ENCODE measurements around the gene CCDC24. TPM values are rescaled to one million over a fixed set of nuclear protein-coding genes. Genes with fewer than 3 reads are reported as not detected.

CCDC24 gene
- polyA plus RNA-seq, 2 of the 4 experiments (the other 2 are of a cell fraction), result 2.0 to 10.2 TPM

DNA sequence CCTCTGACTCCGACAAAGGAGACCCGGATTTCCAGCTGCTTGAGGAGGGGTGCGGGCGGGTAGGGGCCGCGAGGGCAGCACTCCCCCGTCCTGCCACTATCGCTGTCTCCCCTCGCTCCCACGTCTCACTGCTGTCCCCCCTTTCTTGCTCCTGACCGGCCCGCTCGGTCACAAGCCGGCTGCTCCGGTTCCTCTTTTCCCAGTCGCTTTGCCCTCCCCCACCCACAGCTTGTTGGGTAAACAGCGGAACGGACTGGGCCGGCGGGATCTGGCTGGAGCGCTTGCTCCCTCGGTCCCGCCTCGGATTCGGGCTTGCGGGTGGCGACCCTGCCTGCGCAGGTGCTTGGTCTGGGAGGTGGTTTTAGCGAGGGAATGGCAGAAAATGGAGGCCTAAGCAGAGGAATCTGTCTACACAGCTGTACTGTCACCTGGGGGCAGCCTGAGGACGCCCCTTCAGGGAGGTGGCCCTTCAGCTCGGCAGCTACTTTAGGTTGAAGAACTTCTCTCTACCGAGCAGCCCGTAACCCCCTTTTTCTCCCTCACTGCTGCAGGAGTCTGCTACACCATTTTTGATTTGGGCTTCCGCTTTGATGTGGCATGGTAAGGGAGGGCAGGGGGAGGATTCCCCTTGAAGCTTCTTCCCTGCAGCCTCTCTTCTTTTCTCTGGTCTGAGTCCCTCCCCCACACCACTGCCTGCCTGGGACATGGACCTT is 16.0 kb upstream of the CCDC24 start:
- POLR2A ChIA-PET, result interaction anchor here (1.5 kb wide), 1 partner anchor 325 kb away, joined by 5 read pairs; the partner anchor contains the start of gene KDM4A
- WGBS (ENCODE audit: missing lambda C conversion rate), result 10% methylated on average over 9 of the region's 34 CpGs
- CTCF ChIA-PET, result interaction anchor here (0.9 to 3.1 kb wide), 9 partner anchors 14 to 212 kb away, joined by 3 to 15 read pairs (median 4); no protein-coding TSS in a partner anchor
- Histone ChIP-seq H3K27ac (peak overlapping the region; percentile 94 to 95), H3K9me3 (no peaks in the 10 kb centered on the region), H3K4me3 (peak overlapping the region; percentile 95), H3K4me1 (peaks cover 39% of the 10 kb centered on the region; the same call in 2 of the 3 replicates), H3K4me2 (peak overlapping the region; percentile 79)
- peak; percentile 3 to 13; a peak in 4 of 6 replicates for ATAC-seq
- DNase-seq (ENCODE audit: low read depth in 1 of 2, low spot score in 1 of 2), result no peak
- TF ChIP-seq JUNB (IDR thresholded peaks at IDR 0.05) (no peak), PHF8 (IDR thresholded peaks at IDR 0.05; ENCODE audit: borderline replicate concordance, low read depth) (no peak), FOSL2 (IDR thresholded peaks at IDR 0.05) (no peak), FOSL2 (CRISPR knock-in tag; IDR thresholded peaks at IDR 0.05) (no peak), ZSCAN20 (CRISPR knock-in tag; IDR thresholded peaks at IDR 0.05) (no peak), EHMT2 (IDR thresholded peaks at IDR 0.05; ENCODE audit: low read depth) (no peak), ZNF302 (CRISPR knock-in tag; IDR thresholded peaks at IDR 0.05) (no peak), HOXB5 (CRISPR knock-in tag; IDR thresholded peaks at IDR 0.05) (no peak), NFE2L2 (conservative IDR thresholded peaks at IDR 0.05; ENCODE audit: low read length) (no peak), NPAS2 (CRISPR knock-in tag; IDR thresholded peaks at IDR 0.05; ENCODE audit: borderline replicate concordance) (no peak), SREBF2 (IDR thresholded peaks at IDR 0.05) (no peak), KDM5A (IDR thresholded peaks at IDR 0.05) (no peak), EP300 (IDR thresholded peaks at IDR 0.05) (no peak), CBX8 (IDR thresholded peaks at IDR 0.05) (no peak), FOXS1 (CRISPR knock-in tag; IDR thresholded peaks at IDR 0.05) (no peak)
- TF ChIP-seq, protein P1, sequence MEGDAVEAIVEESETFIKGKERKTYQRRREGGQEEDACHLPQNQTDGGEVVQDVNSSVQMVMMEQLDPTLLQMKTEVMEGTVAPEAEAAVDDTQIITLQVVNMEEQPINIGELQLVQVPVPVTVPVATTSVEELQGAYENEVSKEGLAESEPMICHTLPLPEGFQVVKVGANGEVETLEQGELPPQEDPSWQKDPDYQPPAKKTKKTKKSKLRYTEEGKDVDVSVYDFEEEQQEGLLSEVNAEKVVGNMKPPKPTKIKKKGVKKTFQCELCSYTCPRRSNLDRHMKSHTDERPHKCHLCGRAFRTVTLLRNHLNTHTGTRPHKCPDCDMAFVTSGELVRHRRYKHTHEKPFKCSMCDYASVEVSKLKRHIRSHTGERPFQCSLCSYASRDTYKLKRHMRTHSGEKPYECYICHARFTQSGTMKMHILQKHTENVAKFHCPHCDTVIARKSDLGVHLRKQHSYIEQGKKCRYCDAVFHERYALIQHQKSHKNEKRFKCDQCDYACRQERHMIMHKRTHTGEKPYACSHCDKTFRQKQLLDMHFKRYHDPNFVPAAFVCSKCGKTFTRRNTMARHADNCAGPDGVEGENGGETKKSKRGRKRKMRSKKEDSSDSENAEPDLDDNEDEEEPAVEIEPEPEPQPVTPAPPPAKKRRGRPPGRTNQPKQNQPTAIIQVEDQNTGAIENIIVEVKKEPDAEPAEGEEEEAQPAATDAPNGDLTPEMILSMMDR (IDR thresholded peaks at IDR 0.05), result no peak
- TF ChIP-seq, protein P2, sequence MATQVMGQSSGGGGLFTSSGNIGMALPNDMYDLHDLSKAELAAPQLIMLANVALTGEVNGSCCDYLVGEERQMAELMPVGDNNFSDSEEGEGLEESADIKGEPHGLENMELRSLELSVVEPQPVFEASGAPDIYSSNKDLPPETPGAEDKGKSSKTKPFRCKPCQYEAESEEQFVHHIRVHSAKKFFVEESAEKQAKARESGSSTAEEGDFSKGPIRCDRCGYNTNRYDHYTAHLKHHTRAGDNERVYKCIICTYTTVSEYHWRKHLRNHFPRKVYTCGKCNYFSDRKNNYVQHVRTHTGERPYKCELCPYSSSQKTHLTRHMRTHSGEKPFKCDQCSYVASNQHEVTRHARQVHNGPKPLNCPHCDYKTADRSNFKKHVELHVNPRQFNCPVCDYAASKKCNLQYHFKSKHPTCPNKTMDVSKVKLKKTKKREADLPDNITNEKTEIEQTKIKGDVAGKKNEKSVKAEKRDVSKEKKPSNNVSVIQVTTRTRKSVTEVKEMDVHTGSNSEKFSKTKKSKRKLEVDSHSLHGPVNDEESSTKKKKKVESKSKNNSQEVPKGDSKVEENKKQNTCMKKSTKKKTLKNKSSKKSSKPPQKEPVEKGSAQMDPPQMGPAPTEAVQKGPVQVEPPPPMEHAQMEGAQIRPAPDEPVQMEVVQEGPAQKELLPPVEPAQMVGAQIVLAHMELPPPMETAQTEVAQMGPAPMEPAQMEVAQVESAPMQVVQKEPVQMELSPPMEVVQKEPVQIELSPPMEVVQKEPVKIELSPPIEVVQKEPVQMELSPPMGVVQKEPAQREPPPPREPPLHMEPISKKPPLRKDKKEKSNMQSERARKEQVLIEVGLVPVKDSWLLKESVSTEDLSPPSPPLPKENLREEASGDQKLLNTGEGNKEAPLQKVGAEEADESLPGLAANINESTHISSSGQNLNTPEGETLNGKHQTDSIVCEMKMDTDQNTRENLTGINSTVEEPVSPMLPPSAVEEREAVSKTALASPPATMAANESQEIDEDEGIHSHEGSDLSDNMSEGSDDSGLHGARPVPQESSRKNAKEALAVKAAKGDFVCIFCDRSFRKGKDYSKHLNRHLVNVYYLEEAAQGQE (IDR thresholded peaks at IDR 0.05), result no peak
- FAIRE-seq, result no peak

DNA sequence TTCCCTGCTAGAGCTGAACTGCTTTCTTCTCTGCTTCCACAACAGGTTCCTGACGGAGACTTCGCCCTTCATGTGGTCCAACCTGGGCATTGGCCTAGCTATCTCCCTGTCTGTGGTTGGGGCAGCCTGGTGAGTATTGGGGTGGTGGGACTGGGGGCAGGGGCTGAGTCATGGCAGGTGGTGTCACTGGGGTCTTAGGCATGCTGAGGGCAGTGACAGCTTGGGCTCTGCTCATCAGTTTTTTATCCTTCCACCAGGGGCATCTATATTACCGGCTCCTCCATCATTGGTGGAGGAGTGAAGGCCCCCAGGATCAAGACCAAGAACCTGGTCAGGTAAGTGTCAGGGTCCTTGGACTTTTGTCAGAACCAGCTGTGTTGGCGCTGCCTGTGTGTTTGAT is 15.4 kb upstream of the CCDC24 start:
- 81% methylated on average over 2 of the region's 4 CpGs for WGBS (ENCODE audit: missing lambda C conversion rate)
- H3K4me2 ChIP-seq, result peak overlapping the region; percentile 79
- H3K9me3 ChIP-seq, result no peaks in the 10 kb centered on the region
- DNase-seq (ENCODE audit: low read depth in 1 of 2, low spot score in 1 of 2) (no peak), ATAC-seq (no peak), FAIRE-seq (no peak)
- H3K4me3 ChIP-seq, result peak overlapping the region; percentile 95
- peak overlapping the region in 1 of 2 experiments; percentile 95; a peak in 3 of 6 replicates for H3K27ac ChIP-seq
- ChIA-PET CTCF (interaction anchor here (0.9 to 3.1 kb wide), 7 partner anchors 29 to 212 kb away, joined by 3 to 15 read pairs (median 6); no protein-coding TSS in a partner anchor), POLR2A (no interaction called here)
- peaks cover 40% of the 10 kb centered on the region; the same call in 2 of the 3 replicates for H3K4me1 ChIP-seq
- TF ChIP-seq NPAS2 (CRISPR knock-in tag; IDR thresholded peaks at IDR 0.05; ENCODE audit: borderline replicate concordance) (no peak), CEBPB (IDR thresholded peaks at IDR 0.05) (no peak), FOXS1 (CRISPR knock-in tag; IDR thresholded peaks at IDR 0.05) (no peak), CHD2 (IDR thresholded peaks at IDR 0.05; ENCODE audit: low read length, partially characterized antibody) (no peak), FOSL2 (IDR thresholded peaks at IDR 0.05) (no peak), FOSL2 (CRISPR knock-in tag; IDR thresholded peaks at IDR 0.05) (no peak), HOXB5 (CRISPR knock-in tag; IDR thresholded peaks at IDR 0.05) (no peak), MAZ (IDR thresholded peaks at IDR 0.05; ENCODE audit: borderline replicate concordance, low read depth, low read length) (no peak), RCOR1 (IDR thresholded peaks at IDR 0.05; ENCODE audit: low read depth, low read length) (no peak), HDAC2 (IDR thresholded peaks at IDR 0.05) (no peak), ZFP36 (IDR thresholded peaks at IDR 0.05; ENCODE audit: borderline replicate concordance, partially characterized antibody) (no peak), RNF2 (IDR thresholded peaks at IDR 0.05; ENCODE audit: borderline replicate concordance, low read depth) (no peak), EHF (CRISPR knock-in tag; IDR thresholded peaks at IDR 0.05) (no peak)
- TF ChIP-seq, protein P3, sequence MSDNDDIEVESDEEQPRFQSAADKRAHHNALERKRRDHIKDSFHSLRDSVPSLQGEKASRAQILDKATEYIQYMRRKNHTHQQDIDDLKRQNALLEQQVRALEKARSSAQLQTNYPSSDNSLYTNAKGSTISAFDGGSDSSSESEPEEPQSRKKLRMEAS (IDR thresholded peaks at IDR 0.05), result no peak
- TF ChIP-seq, protein P4, sequence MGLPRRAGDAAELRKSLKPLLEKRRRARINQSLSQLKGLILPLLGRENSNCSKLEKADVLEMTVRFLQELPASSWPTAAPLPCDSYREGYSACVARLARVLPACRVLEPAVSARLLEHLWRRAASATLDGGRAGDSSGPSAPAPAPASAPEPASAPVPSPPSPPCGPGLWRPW (IDR thresholded peaks at IDR 0.05), result no peak
